ENCODE measurements around the gene CTRB1. TPM values are rescaled to one million over a fixed set of nuclear protein-coding genes. Genes with fewer than 3 reads are reported as not detected.
A peak's percentile ranks its signal among the peaks of the same experiment; 100 is the strongest.
"Not testable (repeated sequence)": the region's sequence is repeated elsewhere in the genome, so short reads cannot be mapped to it uniquely, and the experiment has no call there.

CTRB1 gene
- total RNA-seq, 2 experiments from 2014 or later: not detected

GRCh38 chr16:75195811-75196790 is 22.7 kb upstream of the CTRB1 start:
- Mint-ChIP-seq H3K4me3 (no peak overlapping the region), H3K27ac (no peak overlapping the region), H3K36me3 (no peaks in the 10 kb centered on the region), H3K4me1 (peaks cover 5% of the 10 kb centered on the region), H3K9me3 (no peaks in the 10 kb centered on the region), H3K27me3 (peaks cover 23% of the 10 kb centered on the region)
- POLR2A ChIA-PET: no interaction called here
- no peak for DNase-seq
- no peak for ATAC-seq (ENCODE audit: low read depth)

DNA sequence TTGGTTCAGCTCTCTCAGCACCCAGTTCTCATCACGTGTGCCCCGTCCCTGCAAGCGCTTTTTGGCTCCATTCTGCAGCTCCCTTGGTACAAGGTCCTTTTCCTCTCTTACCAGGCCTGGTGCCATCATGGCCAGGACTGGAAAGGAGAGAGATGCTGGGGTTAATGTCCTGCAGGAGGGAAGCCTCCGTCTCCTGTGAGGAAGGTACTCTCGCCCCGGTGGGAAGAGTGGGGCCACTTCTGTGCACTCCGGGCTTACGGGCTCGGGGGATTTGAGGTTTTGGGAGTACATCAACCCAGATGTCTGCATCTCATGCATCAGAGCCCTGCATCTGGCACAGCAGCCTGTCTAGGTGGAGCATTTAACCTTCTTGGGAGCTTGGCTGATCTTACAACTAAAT is 22.0 kb upstream of the CTRB1 start:
- no peak overlapping the region for H3K27ac Mint-ChIP-seq
- POLR2A ChIA-PET: no interaction called here
- no peak for DNase-seq

DNA sequence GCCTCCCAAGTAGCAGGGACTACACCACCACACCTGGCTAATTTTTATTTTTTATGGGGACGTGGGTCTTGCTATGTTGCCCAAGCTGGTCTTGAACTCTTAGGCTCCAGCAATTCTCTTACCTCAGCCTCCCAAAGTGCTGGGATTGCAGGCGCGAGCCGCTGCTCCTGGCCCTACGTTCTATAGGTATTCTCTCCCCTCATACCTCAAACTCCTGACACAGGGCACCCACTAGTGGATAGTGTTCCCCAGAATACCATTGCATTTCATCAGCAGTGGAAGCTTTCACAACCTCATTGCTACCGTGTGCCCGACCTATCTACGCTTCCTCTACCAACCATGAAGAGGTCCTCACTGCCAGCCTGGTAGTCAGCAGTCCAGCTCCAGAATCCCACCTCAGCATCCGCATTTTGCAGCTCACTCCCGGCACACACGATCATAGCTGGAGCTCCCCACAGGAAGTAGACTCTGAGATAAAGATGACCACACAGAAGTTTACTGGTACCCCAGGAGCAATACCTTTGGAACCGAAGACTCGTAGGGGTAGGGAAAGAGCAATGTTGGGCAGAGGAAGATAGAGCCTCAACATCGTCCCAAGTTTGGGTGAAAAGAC is 21.2 kb upstream of the CTRB1 start:
- H3K4me3 Mint-ChIP-seq: no peak overlapping the region
- no peak for ATAC-seq (ENCODE audit: low read depth)

More for the DNA sequence above, 22.0 kb upstream of the CTRB1 start:
- no peak overlapping the region for H3K4me3 Mint-ChIP-seq
- no peaks in the 10 kb centered on the region for H3K9me3 Mint-ChIP-seq
- no peak for ATAC-seq (ENCODE audit: low read depth)
- H3K27me3 Mint-ChIP-seq: peaks cover 23% of the 10 kb centered on the region
- H3K4me1 Mint-ChIP-seq: peaks cover 11% of the 10 kb centered on the region
- no peaks in the 10 kb centered on the region for H3K36me3 Mint-ChIP-seq

GRCh38 chr16:75198135-75198600 is 20.6 kb upstream of the CTRB1 start:
- ATAC-seq (ENCODE audit: low read depth): no peak
- H3K9me3 Mint-ChIP-seq: no peaks in the 10 kb centered on the region

More for the DNA sequence above, 21.2 kb upstream of the CTRB1 start:
- Mint-ChIP-seq H3K9me3 (no peaks in the 10 kb centered on the region), H3K36me3 (no peaks in the 10 kb centered on the region), H3K27ac (no peak overlapping the region), H3K4me1 (peaks cover 11% of the 10 kb centered on the region), H3K27me3 (peaks cover 22% of the 10 kb centered on the region)
- DNase-seq: no peak
- POLR2A ChIA-PET: no interaction called here

GRCh38 chr16:75202069-75202590 is 16.7 kb upstream of the CTRB1 start:
- H3K27ac Mint-ChIP-seq: no peak overlapping the region
- POLR2A ChIA-PET: interaction anchor here (0.7 kb wide), 1 partner anchor 418 kb away, joined by 3 read pairs; no protein-coding TSS in a partner anchor

More at GRCh38 chr16:75198135-75198600, 20.6 kb upstream of the CTRB1 start:
- Mint-ChIP-seq H3K36me3 (no peaks in the 10 kb centered on the region), H3K27ac (no peak overlapping the region), H3K4me1 (peaks cover 11% of the 10 kb centered on the region), H3K27me3 (peaks cover 18% of the 10 kb centered on the region), H3K4me3 (no peak overlapping the region)
- POLR2A ChIA-PET: interaction anchor here (0.7 kb wide), 1 partner anchor 421 kb away, joined by 5 read pairs; no protein-coding TSS in a partner anchor
- DNase-seq: no peak

DNA sequence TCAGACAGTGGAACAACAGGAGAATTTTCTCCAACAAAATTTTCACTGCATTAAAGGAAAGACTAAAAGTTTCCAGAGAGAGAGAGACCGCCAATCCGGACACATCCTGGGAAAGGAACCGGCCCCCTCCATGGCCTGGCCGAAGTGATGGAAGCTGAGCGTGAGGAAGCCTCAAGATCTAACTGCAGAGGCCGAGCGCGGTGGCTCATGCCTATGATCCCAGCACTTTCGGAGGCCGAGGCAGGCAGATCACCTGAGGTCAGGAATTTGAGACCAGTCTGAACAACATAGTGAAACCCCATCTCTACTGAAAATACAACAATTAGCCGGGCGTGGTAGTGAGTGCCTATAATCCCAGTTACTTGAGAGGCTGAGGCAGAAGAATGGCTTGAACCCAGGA is 15.7 kb upstream of the CTRB1 start:
- POLR2A ChIA-PET: interaction anchor here (1.2 kb wide), 1 partner anchor 19 kb away, joined by 3 read pairs; no protein-coding TSS in a partner anchor
- DNase-seq: no peak
- peaks cover 11% of the 10 kb centered on the region for H3K4me1 Mint-ChIP-seq
- peaks cover 4% of the 10 kb centered on the region for H3K27me3 Mint-ChIP-seq
- no peaks in the 10 kb centered on the region for H3K36me3 Mint-ChIP-seq
- H3K4me3 Mint-ChIP-seq: no peak overlapping the region
- H3K9me3 Mint-ChIP-seq: no peaks in the 10 kb centered on the region
- no peak overlapping the region for H3K27ac Mint-ChIP-seq
- no peak for ATAC-seq (ENCODE audit: low read depth)

More at GRCh38 chr16:75202069-75202590, 16.7 kb upstream of the CTRB1 start:
- ATAC-seq (ENCODE audit: low read depth) (no peak), DNase-seq (no peak)
- H3K36me3 Mint-ChIP-seq: no peaks in the 10 kb centered on the region
- H3K4me3 Mint-ChIP-seq: no peak overlapping the region
- peaks cover 11% of the 10 kb centered on the region for H3K4me1 Mint-ChIP-seq
- peaks cover 12% of the 10 kb centered on the region for H3K27me3 Mint-ChIP-seq
- no peaks in the 10 kb centered on the region for H3K9me3 Mint-ChIP-seq

DNA sequence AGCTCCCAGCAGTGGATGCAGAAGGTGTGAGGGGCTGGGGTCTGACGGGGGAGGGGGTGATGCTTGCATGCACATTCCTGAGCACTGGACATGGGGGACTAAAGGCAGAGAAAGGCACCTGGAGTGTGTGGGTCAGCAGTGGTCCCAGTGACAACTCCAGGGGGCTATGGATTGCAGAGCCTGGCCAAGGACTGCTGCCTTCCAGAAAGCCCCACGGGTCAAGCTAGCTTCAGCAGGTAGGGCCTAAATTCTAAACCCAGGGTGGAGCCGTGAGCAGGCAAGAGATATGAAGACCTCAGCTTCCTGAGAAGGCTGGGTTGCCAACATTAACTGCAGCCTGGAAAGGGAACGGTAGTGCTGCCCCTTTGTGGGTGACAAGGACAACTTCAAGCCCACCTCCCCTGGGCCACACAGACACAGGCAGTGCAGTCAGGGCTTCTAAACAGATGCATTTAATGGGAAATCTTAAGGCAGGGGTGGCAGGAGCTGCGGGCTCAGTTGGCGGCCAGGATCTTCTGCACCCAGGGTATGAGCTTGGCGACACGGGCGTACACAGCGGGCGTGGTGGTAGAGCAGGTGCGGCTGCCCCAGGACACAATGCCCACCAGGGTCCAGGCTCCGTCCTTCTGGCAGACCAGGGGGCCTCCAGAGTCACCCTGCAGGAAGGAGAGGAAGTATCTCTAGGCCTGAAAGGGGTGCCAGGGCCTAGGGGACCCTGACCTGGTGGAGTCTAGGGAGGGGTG is 14.9 kb upstream of the CTRB1 start:
- no peak overlapping the region for H3K27ac Mint-ChIP-seq
- peaks cover 11% of the 10 kb centered on the region for H3K4me1 Mint-ChIP-seq
- H3K27me3 Mint-ChIP-seq: no peaks in the 10 kb centered on the region
- ATAC-seq (ENCODE audit: low read depth) (no peak), DNase-seq (no peak)
- H3K9me3 Mint-ChIP-seq: no peaks in the 10 kb centered on the region
- POLR2A ChIA-PET: interaction anchor here (1.2 kb wide), 1 partner anchor 18 kb away, joined by 3 read pairs; no protein-coding TSS in a partner anchor
- no peaks in the 10 kb centered on the region for H3K36me3 Mint-ChIP-seq
- no peak overlapping the region for H3K4me3 Mint-ChIP-seq

GRCh38 chr16:75204410-75204758 is 14.4 kb upstream of the CTRB1 start:
- POLR2A ChIA-PET: interaction anchor here (1.2 kb wide), 1 partner anchor 18 kb away, joined by 3 read pairs; no protein-coding TSS in a partner anchor
- DNase-seq (peak; percentile 19), ATAC-seq (ENCODE audit: low read depth) (no peak)
- no peaks in the 10 kb centered on the region for H3K36me3 Mint-ChIP-seq
- H3K4me1 Mint-ChIP-seq: peaks cover 11% of the 10 kb centered on the region
- H3K27me3 Mint-ChIP-seq: no peaks in the 10 kb centered on the region
- H3K27ac Mint-ChIP-seq: no peak overlapping the region
- H3K9me3 Mint-ChIP-seq: no peaks in the 10 kb centered on the region
- no peak overlapping the region for H3K4me3 Mint-ChIP-seq

- H3K27ac Mint-ChIP-seq; H3K27me3 Mint-ChIP-seq; H3K36me3 Mint-ChIP-seq; H3K4me3 Mint-ChIP-seq; POLR2A ChIA-PET; DNase-seq; ATAC-seq (ENCODE audit: low read depth); H3K9me3 Mint-ChIP-seq: not testable (repeated sequence)
- peaks cover 11% of the 10 kb centered on the region for H3K4me1 Mint-ChIP-seq
These were observed 13.9 kb upstream of the CTRB1 start for GRCh38 chr16:75204905-75205304.

GRCh38 chr16:75205438-75205837 is 13.3 kb upstream of the CTRB1 start:
- H3K27ac Mint-ChIP-seq; H3K4me1 Mint-ChIP-seq; H3K9me3 Mint-ChIP-seq; H3K27me3 Mint-ChIP-seq; POLR2A ChIA-PET; H3K4me3 Mint-ChIP-seq; ATAC-seq (ENCODE audit: low read depth); H3K36me3 Mint-ChIP-seq: not testable (repeated sequence)
- peak; percentile 11 for DNase-seq

- H3K36me3 Mint-ChIP-seq; H3K4me1 Mint-ChIP-seq; POLR2A ChIA-PET; H3K27ac Mint-ChIP-seq; H3K27me3 Mint-ChIP-seq; H3K4me3 Mint-ChIP-seq; ATAC-seq (ENCODE audit: low read depth); H3K9me3 Mint-ChIP-seq; DNase-seq: not testable (repeated sequence)
These were observed 12.6 kb upstream of the CTRB1 start for GRCh38 chr16:75205961-75206748.

- no peak for ATAC-seq (ENCODE audit: low read depth)
- no peak for DNase-seq
- Mint-ChIP-seq H3K9me3 (no peaks in the 10 kb centered on the region), H3K36me3 (no peaks in the 10 kb centered on the region), H3K27me3 (peaks cover 2% of the 10 kb centered on the region), H3K27ac (no peak within 1 kb of the TSS), H3K4me3 (no peak within 1 kb of the TSS), H3K4me1 (no peaks in the 10 kb centered on the region)
- POLR2A ChIA-PET: no interaction called here
These were observed 11.9 kb upstream of the CTRB1 start, which contains the start of gene CTRB2 for GRCh38 chr16:75206749-75207451. Gene CTRB2 (minus strand): TSS chr16:75207161. CDS start chr16:75207141, 20 bp downstream.

All from activated naive CD8-positive, alpha-beta T cell treated with anti-CD3 and anti-CD28 coated beads, Interleukin-2, amount 10 ng/mL, durations not matched to agents 7 days and 5 days (primary cell).